Fibroblast of pulmonary artery (primary cell): ENCODE measurements around the gene PPP1R26.

Source experiments
- DNase-seq: peaks from one replicate; pipeline ENCODE4 v3.0.0-alpha.2; 2010; ENCODE audit warnings: low read depth
- H3K4me3 ChIP-seq: replicated peaks from 2 replicates; pipeline ENCODE4 v1.5.1; 2011; ENCODE audit warnings: low read depth, mild to moderate bottlenecking, control low read depth, low read length, moderate library complexity
- CTCF ChIP-seq: IDR thresholded peaks from 2 replicates; pipeline ENCODE4 v1.5.1; 2011; ENCODE audit warnings: mild to moderate bottlenecking, control low read depth, low read length, inconsistent platforms; ENCODE audit errors: missing control alignments

Gene PPP1R26

GRCh38 chr9:135516132-135516860 lies 36.7 kb downstream of the PPP1R26 start:
- H3K4me3 ChIP-seq, result no peak overlapping the region
- no peak for TF ChIP-seq CTCF
- DNase-seq, result no peak

GRCh38 chr9:135517407-135517822 lies 37.8 kb downstream of the PPP1R26 start:
- no peak for DNase-seq
- TF ChIP-seq CTCF, result no peak

GRCh38 chr9:135519179-135519971 lies 39.8 kb downstream of the PPP1R26 start:
- TF ChIP-seq CTCF, result no peak
- no peak overlapping the region for H3K4me3 ChIP-seq
- DNase-seq, result no peak

More at GRCh38 chr9:135517407-135517822, 37.8 kb downstream of the PPP1R26 start:
- H3K4me3 ChIP-seq, result no peak overlapping the region

GRCh38 chr9:135520916-135521607 lies 41.5 kb downstream of the PPP1R26 start, which contains the start of gene LCN1:
Gene LCN1 (plus strand): TSS chr9:135521440. CDS start chr9:135521498, 58 bp downstream.
- DNase-seq, result no peak
- no peak within 1 kb of the TSS for H3K4me3 ChIP-seq
- no peak for TF ChIP-seq CTCF

- no peak overlapping the region for H3K4me3 ChIP-seq
- no peak for DNase-seq
- TF ChIP-seq CTCF, result no peak
Measured at GRCh38 chr9:135521608-135522095, 42.1 kb downstream of the PPP1R26 start.

GRCh38 chr9:135522137-135522877 lies 42.7 kb downstream of the PPP1R26 start:
- no peak for TF ChIP-seq CTCF
- no peak for DNase-seq
- H3K4me3 ChIP-seq, result no peak overlapping the region
